Tibial nerve (tissue), 4 donors: Measurements from ENCODE around the gene ZNF287.

Experiments used
- CTCF ChIP-seq, 5 experiments: fragments of 200-600 bp in 3 of 5; fragments of 450-650 bp in 2 of 5; sonication (generic) in 3 of 5; IDR thresholded peaks; one replicate each; pipeline ENCODE4 v1.5.1; 2016 to 2019; ENCODE audit warnings: antibody characterized with exemption in 5 of 5, mild to moderate bottlenecking in 3 of 5, moderate library complexity in 2 of 5
- EP300 ChIP-seq, 2 donors: sonication (generic); formaldehyde crosslinking; IDR thresholded peaks; one replicate each; pipeline ENCODE4 v1.6.1; 2017; ENCODE audit warnings: antibody characterized with exemption in 2 of 2, mild to moderate bottlenecking in 1 of 2

DNA sequence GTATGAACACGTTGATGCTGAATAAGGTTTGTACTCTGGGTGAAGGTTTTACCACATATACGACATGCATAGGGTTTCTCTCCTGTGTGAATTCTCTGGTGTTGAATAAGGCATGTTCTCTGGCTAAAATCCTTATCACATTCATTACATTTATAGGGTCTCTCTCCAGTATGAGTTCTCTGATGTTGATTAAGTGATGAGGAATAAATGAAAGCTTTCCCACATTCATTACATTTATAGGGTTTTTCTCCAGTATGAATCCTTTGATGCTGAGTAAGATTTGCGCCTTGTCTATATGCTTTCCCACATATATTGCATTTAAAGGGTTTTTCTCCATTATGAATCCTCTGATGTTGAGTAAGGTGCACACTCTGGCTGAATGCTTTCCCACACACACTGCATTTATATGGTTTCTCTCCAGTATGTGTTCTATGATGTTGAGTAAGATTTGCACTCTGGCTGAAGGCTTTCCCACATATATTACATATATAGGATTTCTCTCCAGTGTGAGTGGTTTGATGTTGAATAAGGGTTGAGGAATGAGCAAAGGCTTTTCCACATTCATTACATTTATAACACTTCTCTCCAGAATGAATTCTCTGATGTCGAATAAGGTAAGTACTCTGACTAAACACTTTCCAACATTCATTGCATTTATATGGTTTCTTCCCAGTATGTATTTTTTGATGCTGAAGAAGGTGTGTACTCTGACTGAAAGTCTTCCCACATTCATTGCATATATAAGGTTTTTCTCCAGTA lies 16.9 kb downstream of the ZNF287 start:
- TF ChIP-seq CTCF (IDR thresholded peaks at IDR 0.05), result no peak
- no peak for TF ChIP-seq EP300 (IDR thresholded peaks at IDR 0.05)
